Activated B cell treated with CpG ODN at 0.5 μM for 24 hours (primary cell): ENCODE data around the gene GJB6. TPM values are rescaled to one million over a fixed set of nuclear protein-coding genes. Genes with fewer than 3 reads are reported as not detected.

Source experiments
- ATAC-seq: fragments of 200-7000 bp; cut with Tn5 transposase; one replicate; pipeline ENCODE4 v1.10.0; 2021; ENCODE audit warnings: low read depth, mild to moderate bottlenecking, moderate library complexity
- CTCF ChIA-PET: fragments of 350-600 bp; sonication (Branson Sonifier 250); formaldehyde crosslinking; loops from one replicate; lab custom pipeline; 2021; ENCODE audit warnings: antibody characterized with exemption; lab: Charles Lee
- POLR2A ChIA-PET: fragments of 350-600 bp; sonication (Branson Sonifier 250); formaldehyde crosslinking; loops from one replicate; lab custom pipeline; 2021; ENCODE audit warnings: antibody characterized with exemption; lab: Charles Lee
- DNase-seq: peaks from one replicate; pipeline ENCODE4 v3.0.0; 2022
- H3K27ac Mint-ChIP-seq: one replicate; pipeline ENCODE4 v1.8.0; 2020; ENCODE audit warnings: mixed read lengths
- H3K27me3 Mint-ChIP-seq: one replicate; pipeline ENCODE4 v1.8.0; 2021; ENCODE audit warnings: mixed read lengths
- H3K36me3 Mint-ChIP-seq: one replicate; pipeline ENCODE4 v1.8.0; 2021; ENCODE audit warnings: low read depth, mixed read lengths
- H3K4me1 Mint-ChIP-seq: one replicate; pipeline ENCODE4 v1.8.0; 2021; ENCODE audit warnings: mixed read lengths
- H3K4me3 Mint-ChIP-seq: one replicate; pipeline ENCODE4 v1.8.0; 2020; ENCODE audit warnings: mild to moderate bottlenecking, mixed read lengths
- H3K9me3 Mint-ChIP-seq: one replicate; pipeline ENCODE4 v1.8.0; 2020; ENCODE audit warnings: mixed read lengths
- CTCF ChIP-seq: fragments of 200-600 bp; IDR thresholded peaks from one replicate; pipeline ENCODE4 v1.8.0; 2022; ENCODE audit warnings: antibody characterized with exemption, mild to moderate bottlenecking
- intact Hi-C: fragments of 100-400 bp; cut with micrococcal nuclease; formaldehyde crosslinking; loops from one replicate; pipeline ENCODE4 v1.15.1; 2024
- total RNA-seq: library from RNA; stranded (reverse); gene quantifications from 2 replicates; pipeline ENCODE4 v1.2.3, GENCODE V29; 2022

The GJB6 gene
- total RNA-seq, 1 donor from 2014 or later = not detected

- ChIA-PET CTCF (no interaction called here), POLR2A (no interaction called here)
- no peak for DNase-seq
- no peak for ATAC-seq
- intact Hi-C loops = no loop called here
- H3K27ac Mint-ChIP-seq = no peak overlapping the region
- H3K4me1 Mint-ChIP-seq = peaks cover 10% of the 10 kb centered on the region
- H3K9me3 Mint-ChIP-seq = no peaks in the 10 kb centered on the region
- no peak overlapping the region for H3K4me3 Mint-ChIP-seq
- TF ChIP-seq CTCF = no peak
- peaks cover 23% of the 10 kb centered on the region for H3K27me3 Mint-ChIP-seq
- H3K36me3 Mint-ChIP-seq = no peaks in the 10 kb centered on the region
Measured at GRCh38 chr13:20227288-20227687, 4.8 kb downstream of the GJB6 start.

GRCh38 chr13:20222553-20222952, 9.6 kb downstream of the GJB6 start:
- Mint-ChIP-seq H3K36me3 (no peaks in the 10 kb centered on the region), H3K9me3 (no peaks in the 10 kb centered on the region), H3K27ac (no peak overlapping the region), H3K4me3 (no peak overlapping the region), H3K27me3 (peaks cover 6% of the 10 kb centered on the region), H3K4me1 (no peaks in the 10 kb centered on the region)
- POLR2A ChIA-PET = no interaction called here
- ATAC-seq (no peak), DNase-seq (no peak)
- CTCF ChIA-PET = no interaction called here
- intact Hi-C loops = no loop called here
- no peak for TF ChIP-seq CTCF

GRCh38 chr13:20221772-20222171, 10.3 kb downstream of the GJB6 start:
- Mint-ChIP-seq H3K27ac (no peak overlapping the region), H3K27me3 (peaks cover 6% of the 10 kb centered on the region), H3K36me3 (no peaks in the 10 kb centered on the region), H3K9me3 (no peaks in the 10 kb centered on the region), H3K4me1 (no peaks in the 10 kb centered on the region), H3K4me3 (no peak overlapping the region)
- ChIA-PET CTCF (no interaction called here), POLR2A (no interaction called here)
- intact Hi-C loops = no loop called here
- TF ChIP-seq CTCF = no peak
- ATAC-seq = no peak
- no peak for DNase-seq

- intact Hi-C loops = no loop called here
- Mint-ChIP-seq H3K4me1 (no peaks in the 10 kb centered on the region), H3K4me3 (no peak overlapping the region), H3K27ac (no peak overlapping the region), H3K36me3 (no peaks in the 10 kb centered on the region), H3K27me3 (peaks cover 6% of the 10 kb centered on the region), H3K9me3 (no peaks in the 10 kb centered on the region)
- TF ChIP-seq CTCF = no peak
- ATAC-seq (no peak), DNase-seq (no peak)
- ChIA-PET POLR2A (no interaction called here), CTCF (no interaction called here)
Measured at GRCh38 chr13:20219577-20219976, 12.5 kb downstream of the GJB6 start.

GRCh38 chr13:20217168-20217567, 15.0 kb downstream of the GJB6 start:
- POLR2A ChIA-PET = no interaction called here
- Mint-ChIP-seq H3K9me3 (peaks cover 11% of the 10 kb centered on the region), H3K36me3 (no peaks in the 10 kb centered on the region), H3K4me3 (no peak overlapping the region), H3K27ac (no peak overlapping the region), H3K4me1 (no peaks in the 10 kb centered on the region), H3K27me3 (peaks cover 5% of the 10 kb centered on the region)
- no peak for ATAC-seq
- CTCF ChIA-PET = no interaction called here
- no peak for TF ChIP-seq CTCF
- DNase-seq = no peak
- intact Hi-C loops = no loop called here
